DOHH2 (cell line): ENCODE results near the gene NKX1-2.

ENCODE experiments used
- H3F3A ChIP-seq: fragments of 200-600 bp; sonication (generic), shearing (Covaris generic); 2 replicates; pipeline ENCODE4 v1.6.0; 2016; ENCODE audit warnings: antibody characterized with exemption, mild to moderate bottlenecking; ENCODE audit not compliant: control insufficient read depth, insufficient read depth
- H3K27ac ChIP-seq: fragments of 200-600 bp; sonication (generic); 2 replicates; pipeline ENCODE4 v1.5.1; 2014; ENCODE audit warnings: low read depth, mild to moderate bottlenecking, low read length, moderate library complexity
- H3K27me3 ChIP-seq: fragments of 200-600 bp; sonication (generic); 2 replicates; pipeline ENCODE4 v1.6.1; 2014; ENCODE audit warnings: mild to moderate bottlenecking, low read length, mixed read lengths; ENCODE audit not compliant: control insufficient read depth
- H3K36me3 ChIP-seq: fragments of 200-600 bp; sonication (generic); 2 replicates; pipeline ENCODE4 v1.6.1; 2014; ENCODE audit warnings: mild to moderate bottlenecking, low read length, moderate library complexity, mixed read lengths; ENCODE audit not compliant: control insufficient read depth
- H3K4me1 ChIP-seq: fragments of 200-600 bp; sonication (generic); 2 replicates; pipeline ENCODE4 v1.6.1; 2014; ENCODE audit warnings: mild to moderate bottlenecking, low read length, mixed read lengths; ENCODE audit not compliant: control insufficient read depth
- H3K4me2 ChIP-seq: fragments of 200-600 bp; sonication (generic); 2 replicates; pipeline ENCODE4 v1.6.0; 2014; ENCODE audit warnings: mild to moderate bottlenecking, low read length, moderate library complexity
- H3K4me3 ChIP-seq: fragments of 200-600 bp; sonication (generic); 2 replicates; pipeline ENCODE4 v1.5.1; 2014; ENCODE audit warnings: mild to moderate bottlenecking, low read length, mixed read lengths
- H3K79me2 ChIP-seq: fragments of 200-600 bp; sonication (generic); 2 replicates; pipeline ENCODE4 v1.6.1; 2014; ENCODE audit warnings: mild to moderate bottlenecking, low read length, mixed read lengths; ENCODE audit not compliant: control insufficient read depth
- H3K9me2 ChIP-seq: fragments of 200-600 bp; sonication (generic); replicated peaks from 2 replicates; pipeline ENCODE4 v1.6.1; 2014; ENCODE audit warnings: mild to moderate bottlenecking, low read length, mixed read lengths; ENCODE audit not compliant: control insufficient read depth
- H3K9me3 ChIP-seq: fragments of 200-600 bp; sonication (generic); 2 replicates; pipeline ENCODE4 v1.6.1; 2014; ENCODE audit warnings: antibody characterized with exemption, low read length, mixed read lengths; ENCODE audit not compliant: control insufficient read depth, insufficient read depth
- H4K20me1 ChIP-seq: fragments of 200-600 bp; sonication (generic); 2 replicates; pipeline ENCODE4 v1.6.0; 2014; ENCODE audit warnings: low read depth, mild to moderate bottlenecking, antibody characterized with exemption, low read length, moderate library complexity; ENCODE audit not compliant: control insufficient read depth, insufficient read depth
- EZH2phosphoT487 ChIP-seq: fragments of 200-600 bp; sonication (generic); IDR thresholded peaks from 2 replicates; pipeline ENCODE4 v1.6.1; 2017; ENCODE audit warnings: borderline replicate concordance, mild to moderate bottlenecking, antibody characterized with exemption, low read length, moderate library complexity, mixed read lengths
- TF ChIP-seq, protein P1 (sequence below): fragments of 200-600 bp; sonication (generic); IDR thresholded peaks from one replicate; pipeline ENCODE4 v1.5.1; 2014; ENCODE audit warnings: antibody characterized with exemption, mild to moderate bottlenecking, low read depth, low read length; ENCODE audit not compliant: poor library complexity, severe bottlenecking

Gene NKX1-2

DNA sequence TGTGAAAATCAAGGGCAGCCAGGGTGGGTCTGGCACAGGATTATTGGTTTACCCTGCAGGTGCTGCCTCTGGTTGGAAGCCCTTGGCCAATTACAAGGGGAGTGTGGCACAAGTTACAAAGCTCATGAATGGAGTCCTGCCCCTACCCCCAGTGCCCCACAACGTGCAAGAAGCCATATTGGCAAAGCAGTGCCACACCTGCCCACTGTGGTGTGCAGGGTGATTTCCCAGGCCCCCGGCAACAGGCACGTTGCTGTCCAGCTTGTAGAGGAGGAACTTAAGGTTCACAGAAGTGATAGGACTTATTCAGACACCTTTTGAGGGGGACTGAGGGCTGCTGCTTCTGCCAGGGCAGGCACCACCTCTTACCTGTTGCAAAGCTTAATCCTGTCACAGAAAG, 23.2 kb upstream of the NKX1-2 start:
- no peak overlapping the region for H3K4me2 ChIP-seq
- H3K27ac ChIP-seq: no peak overlapping the region
- no peaks in the 10 kb centered on the region for H3K79me2 ChIP-seq
- H3K4me3 ChIP-seq: no peak overlapping the region
- no peaks in the 10 kb centered on the region for H3F3A ChIP-seq
- H3K27me3 ChIP-seq: no peaks in the 10 kb centered on the region
- no peaks in the 10 kb centered on the region for H3K36me3 ChIP-seq
- H3K9me3 ChIP-seq: no peaks in the 10 kb centered on the region
- no peaks in the 10 kb centered on the region for H3K4me1 ChIP-seq
- no peaks in the 10 kb centered on the region for H4K20me1 ChIP-seq
- no peak for TF ChIP-seq EZH2phosphoT487
- TF ChIP-seq, protein P1, sequence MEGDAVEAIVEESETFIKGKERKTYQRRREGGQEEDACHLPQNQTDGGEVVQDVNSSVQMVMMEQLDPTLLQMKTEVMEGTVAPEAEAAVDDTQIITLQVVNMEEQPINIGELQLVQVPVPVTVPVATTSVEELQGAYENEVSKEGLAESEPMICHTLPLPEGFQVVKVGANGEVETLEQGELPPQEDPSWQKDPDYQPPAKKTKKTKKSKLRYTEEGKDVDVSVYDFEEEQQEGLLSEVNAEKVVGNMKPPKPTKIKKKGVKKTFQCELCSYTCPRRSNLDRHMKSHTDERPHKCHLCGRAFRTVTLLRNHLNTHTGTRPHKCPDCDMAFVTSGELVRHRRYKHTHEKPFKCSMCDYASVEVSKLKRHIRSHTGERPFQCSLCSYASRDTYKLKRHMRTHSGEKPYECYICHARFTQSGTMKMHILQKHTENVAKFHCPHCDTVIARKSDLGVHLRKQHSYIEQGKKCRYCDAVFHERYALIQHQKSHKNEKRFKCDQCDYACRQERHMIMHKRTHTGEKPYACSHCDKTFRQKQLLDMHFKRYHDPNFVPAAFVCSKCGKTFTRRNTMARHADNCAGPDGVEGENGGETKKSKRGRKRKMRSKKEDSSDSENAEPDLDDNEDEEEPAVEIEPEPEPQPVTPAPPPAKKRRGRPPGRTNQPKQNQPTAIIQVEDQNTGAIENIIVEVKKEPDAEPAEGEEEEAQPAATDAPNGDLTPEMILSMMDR: no peak
- H3K9me2 ChIP-seq: no peaks in the 10 kb centered on the region

GRCh38 chr10:124472071-124472470, 22.2 kb upstream of the NKX1-2 start:
- no peak overlapping the region for H3K27ac ChIP-seq
- no peaks in the 10 kb centered on the region for H3K9me3 ChIP-seq
- no peaks in the 10 kb centered on the region for H3F3A ChIP-seq
- H3K9me2 ChIP-seq: no peaks in the 10 kb centered on the region
- H3K4me3 ChIP-seq: no peak overlapping the region
- H3K79me2 ChIP-seq: no peaks in the 10 kb centered on the region
- no peaks in the 10 kb centered on the region for H3K4me1 ChIP-seq
- no peaks in the 10 kb centered on the region for H3K36me3 ChIP-seq
- TF ChIP-seq, protein P1: no peak
- TF ChIP-seq EZH2phosphoT487: no peak
- H4K20me1 ChIP-seq: no peaks in the 10 kb centered on the region
- H3K4me2 ChIP-seq: no peak overlapping the region
- no peaks in the 10 kb centered on the region for H3K27me3 ChIP-seq

GRCh38 chr10:124470544-124471434, 21.0 kb upstream of the NKX1-2 start:
- Histone ChIP-seq H3K4me1 (peaks cover 5% of the 10 kb centered on the region), H3K4me3 (no peak overlapping the region), H3K27ac (no peak overlapping the region), H3K4me2 (no peak overlapping the region), H3F3A (no peaks in the 10 kb centered on the region), H3K9me3 (no peaks in the 10 kb centered on the region), H3K36me3 (no peaks in the 10 kb centered on the region), H3K27me3 (no peaks in the 10 kb centered on the region), H4K20me1 (no peaks in the 10 kb centered on the region), H3K79me2 (no peaks in the 10 kb centered on the region), H3K9me2 (no peaks in the 10 kb centered on the region)
- TF ChIP-seq EZH2phosphoT487: no peak
- TF ChIP-seq, protein P1: no peak
